ENCODE data around the gene CLC. TPM values are rescaled to one million over a fixed set of nuclear protein-coding genes. Genes with fewer than 3 reads are reported as not detected.
"Not testable (repeated sequence)": the region's sequence is repeated elsewhere in the genome, so short reads cannot be mapped to it uniquely, and the experiment has no call there.

Gene CLC
- total RNA-seq, 1 experiment from 2014 or later: not detected

- DNase-seq (ENCODE audit: low spot score): no peak
Observed at GRCh38 chr19:39729594-39729993, 8.2 kb downstream of the CLC start.

GRCh38 chr19:39728040-39728439 is 9.8 kb downstream of the CLC start:
- no peak for DNase-seq (ENCODE audit: low spot score)

DNA sequence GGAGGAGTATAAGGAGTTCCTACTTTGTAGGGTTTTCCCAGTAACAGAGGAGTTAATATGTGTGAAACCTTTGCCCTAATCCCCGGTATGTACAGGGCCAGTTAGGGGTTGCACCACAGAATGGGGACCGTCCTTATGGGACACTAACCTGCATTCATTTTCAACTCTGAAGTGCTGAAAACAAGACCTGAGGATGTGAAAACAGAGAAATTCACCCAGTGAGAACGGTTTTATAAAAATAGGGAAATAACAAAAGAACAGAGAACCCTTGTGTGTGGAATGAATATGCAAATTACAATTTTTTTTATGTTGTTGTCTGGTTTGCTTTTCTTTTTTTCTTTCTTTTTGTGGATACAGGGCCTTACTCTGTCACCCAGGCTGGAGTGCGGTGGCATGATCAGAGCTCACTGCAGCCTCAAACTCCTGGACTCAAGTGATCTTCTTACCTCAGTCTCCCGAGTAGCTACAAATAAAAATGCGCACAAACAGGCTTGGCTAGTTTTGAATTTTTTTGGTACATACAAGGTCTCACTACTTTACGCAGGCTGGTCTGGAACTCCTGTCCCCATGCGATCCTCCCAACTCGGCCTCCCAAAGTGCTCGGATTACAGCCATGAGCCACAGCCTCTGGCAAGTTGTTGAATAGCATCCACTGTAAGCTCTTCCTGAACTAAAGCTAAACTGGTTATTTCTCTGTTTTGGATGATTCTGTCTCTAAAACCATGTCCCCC is 10.6 kb downstream of the CLC start:
- DNase-seq (ENCODE audit: low spot score): no peak

DNA sequence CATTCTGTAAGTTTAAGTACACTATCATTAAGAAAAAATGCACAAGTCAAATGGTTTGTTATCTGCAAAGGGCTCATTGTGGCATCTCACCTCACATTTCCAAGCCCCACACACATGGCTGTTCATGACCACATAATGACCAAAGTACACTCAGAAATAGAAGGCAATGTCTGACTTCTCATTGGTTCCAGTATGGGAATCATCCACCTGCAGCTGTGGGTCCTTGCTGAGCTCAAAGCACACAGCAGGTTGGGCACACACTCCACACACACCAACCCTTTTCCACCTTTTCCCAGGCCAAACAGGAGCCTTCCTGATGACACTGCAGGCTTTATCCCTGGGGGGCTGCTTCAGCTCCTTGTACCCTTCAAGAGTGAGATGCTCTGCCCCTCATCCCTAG is 11.8 kb downstream of the CLC start:
- DNase-seq (ENCODE audit: low spot score): no peak

- DNase-seq (ENCODE audit: low spot score): not testable (repeated sequence)
Observed at GRCh38 chr19:39720144-39720543, 17.7 kb downstream of the CLC start.

- no peak for DNase-seq (ENCODE audit: low spot score)
Observed at GRCh38 chr19:39710333-39710890, 27.4 kb downstream of the CLC start.

GRCh38 chr19:39709026-39709872 is 28.6 kb downstream of the CLC start:
- DNase-seq (ENCODE audit: low spot score): no peak

GRCh38 chr19:39708594-39708993 is 29.2 kb downstream of the CLC start:
- DNase-seq (ENCODE audit: low spot score): no peak

DNA sequence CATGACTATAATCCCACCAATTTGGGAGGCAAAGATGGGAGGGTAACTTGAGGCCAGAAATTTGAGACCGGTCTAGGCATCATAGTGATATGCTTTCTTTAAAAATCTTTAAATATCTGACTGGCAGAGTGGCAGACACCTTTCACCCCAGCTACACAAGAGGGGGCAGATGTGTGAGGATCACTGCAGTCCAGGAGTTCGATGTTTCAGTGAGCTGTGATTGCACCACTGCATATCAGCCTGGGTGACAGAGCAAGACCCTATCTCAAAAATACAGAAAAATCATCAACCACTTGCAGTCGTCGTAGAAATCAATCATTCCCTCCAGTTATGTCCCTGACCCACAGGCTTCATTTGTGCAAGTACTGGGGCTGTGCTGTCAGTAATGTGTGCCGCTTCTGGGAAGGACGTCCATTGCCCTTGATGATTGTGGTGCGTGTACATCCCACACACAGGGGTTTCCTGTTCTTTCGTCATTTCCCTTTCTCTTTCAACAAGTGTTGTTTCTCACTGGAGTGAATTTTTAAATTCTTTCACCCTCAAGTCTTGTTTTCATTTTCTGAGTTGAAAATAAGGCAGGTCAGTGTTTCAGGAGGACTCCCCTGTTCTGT is 32.1 kb downstream of the CLC start:
- DNase-seq (ENCODE audit: low spot score): no peak

- DNase-seq (ENCODE audit: low spot score): no peak
Observed at GRCh38 chr19:39704181-39705044, 33.4 kb downstream of the CLC start, which contains the start of gene LGALS14. Gene LGALS14, plus strand, starts transcription at chr19:39704481. Its CDS starts 48 bp downstream, at chr19:39704529.

DNA sequence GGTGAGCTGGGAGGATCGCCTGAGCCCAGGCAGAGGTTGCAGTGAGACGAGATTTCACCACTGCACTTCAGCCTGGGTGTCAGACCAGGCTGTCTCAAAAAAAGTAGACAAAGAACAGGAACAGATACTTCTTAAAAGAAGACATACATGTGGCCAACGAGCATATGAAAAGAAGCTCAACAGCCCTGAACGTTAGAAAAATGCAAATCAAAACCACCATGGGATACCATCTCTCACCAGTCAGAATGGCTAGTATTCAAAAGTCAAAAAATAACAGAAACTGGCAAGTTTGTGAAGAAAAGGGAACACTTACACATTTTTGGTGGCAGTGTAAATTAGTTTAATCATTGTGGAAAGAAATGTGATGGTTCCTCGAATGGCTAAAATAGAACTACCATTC is 36.5 kb downstream of the CLC start:
- no peak for DNase-seq (ENCODE audit: low spot score)

- DNase-seq (ENCODE audit: low spot score): no peak
Observed at GRCh38 chr19:39698535-39698934, 39.3 kb downstream of the CLC start.

DNA sequence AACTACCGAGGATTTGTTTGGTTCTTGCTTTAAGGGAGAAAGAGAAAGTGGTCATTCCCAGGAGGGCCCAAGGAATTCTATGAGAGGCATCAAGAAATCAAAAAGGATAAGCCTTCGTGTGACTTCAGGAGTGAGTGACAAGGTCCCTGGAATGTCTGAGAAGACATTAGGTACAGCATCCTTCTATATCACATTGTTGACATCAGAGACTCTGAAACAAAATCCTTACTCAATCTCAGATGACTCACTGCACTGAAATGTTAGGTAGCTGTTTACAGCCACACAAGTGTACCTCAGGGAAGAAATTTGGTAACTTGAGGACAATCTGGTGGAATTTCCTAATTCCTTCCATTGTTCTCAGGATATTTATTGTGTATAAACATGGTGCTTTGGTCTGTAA is 41.4 kb downstream of the CLC start:
- DNase-seq (ENCODE audit: low spot score): peak; percentile 16

DNA sequence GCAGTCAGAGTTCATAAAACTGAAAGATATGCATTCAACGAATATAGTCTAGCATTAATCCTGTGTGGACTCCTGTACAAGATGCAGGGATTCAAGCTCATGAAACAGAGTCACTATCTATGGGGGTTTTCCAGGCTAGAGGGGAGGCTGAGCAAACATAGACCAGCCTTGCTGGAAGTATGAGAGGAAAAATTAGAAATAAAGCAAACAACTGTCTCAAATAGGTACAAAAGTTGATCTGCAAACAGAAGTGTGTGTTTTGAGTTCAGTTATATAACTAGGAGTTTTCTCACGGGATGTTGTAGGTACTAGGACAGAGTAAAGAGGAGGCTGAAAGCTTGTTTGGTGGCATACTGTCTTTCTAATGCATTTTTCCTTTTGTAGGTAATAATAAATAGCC is 42.1 kb downstream of the CLC start:
- no peak for DNase-seq (ENCODE audit: low spot score)

DNA sequence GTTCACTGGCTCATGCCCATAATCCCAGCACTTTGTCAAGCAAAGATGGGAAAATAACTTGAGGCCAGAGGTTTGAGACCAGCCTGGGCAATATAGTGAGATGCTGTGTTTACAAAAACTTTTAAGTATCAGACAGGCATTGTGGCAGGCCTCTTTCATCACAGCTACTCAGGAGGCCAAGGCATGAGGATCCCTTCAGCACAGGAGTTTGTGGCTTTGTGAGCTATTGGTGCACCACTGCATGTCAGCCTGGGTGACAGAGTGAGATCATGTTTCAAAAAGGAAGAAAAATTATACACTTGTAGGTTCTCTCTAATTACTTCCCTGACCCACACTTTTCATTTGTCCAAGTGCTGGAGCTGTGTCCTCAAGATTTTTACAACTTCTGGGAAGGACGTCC is 45.0 kb downstream of the CLC start:
- DNase-seq (ENCODE audit: low spot score): no peak

- DNase-seq (ENCODE audit: low spot score): no peak
Observed at GRCh38 chr19:39692166-39692565, 45.7 kb downstream of the CLC start.

GRCh38 chr19:39688637-39689036 is 49.2 kb downstream of the CLC start:
- not testable (repeated sequence) for DNase-seq (ENCODE audit: low spot score)

DNA sequence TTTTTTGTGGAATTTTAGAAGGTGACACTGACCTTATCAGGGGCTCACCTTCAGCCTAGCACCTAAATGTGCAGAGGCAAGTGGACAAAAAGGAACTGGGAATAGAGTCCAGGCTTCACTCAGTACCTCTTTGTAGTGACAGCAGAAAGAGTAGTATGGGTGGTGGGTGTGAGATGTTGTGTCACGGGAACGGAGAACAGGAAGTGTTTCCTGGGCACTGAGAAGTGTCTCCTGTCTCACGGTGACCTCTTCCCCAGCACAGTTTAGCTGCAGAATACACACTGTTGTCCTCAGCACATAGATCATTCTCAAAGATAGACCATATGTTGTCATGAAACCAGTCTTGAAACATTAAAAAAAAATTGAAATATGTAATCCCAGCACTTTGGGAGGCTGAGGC is 51.1 kb downstream of the CLC start:
- no peak for DNase-seq (ENCODE audit: low spot score)

DNA sequence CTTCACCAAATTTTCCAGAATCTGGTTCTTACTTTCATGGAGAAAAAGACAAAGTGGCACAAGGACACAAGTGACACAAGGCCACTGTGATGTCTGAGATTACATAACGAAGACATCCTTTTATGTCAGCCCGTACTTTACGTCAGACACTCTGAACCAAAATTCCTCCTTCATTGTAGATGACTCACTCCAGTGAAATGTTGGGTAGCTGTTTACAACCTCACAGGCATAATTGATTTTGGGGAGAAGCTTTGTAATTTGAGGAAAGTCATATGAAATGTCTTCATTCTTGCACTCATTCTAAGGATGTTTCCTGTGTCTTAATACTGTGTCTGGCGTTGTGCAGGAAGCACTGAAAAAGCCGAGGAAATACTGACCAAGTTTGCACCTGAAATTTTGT is 53.6 kb downstream of the CLC start:
- peak; percentile 45 for DNase-seq (ENCODE audit: low spot score)

DNA sequence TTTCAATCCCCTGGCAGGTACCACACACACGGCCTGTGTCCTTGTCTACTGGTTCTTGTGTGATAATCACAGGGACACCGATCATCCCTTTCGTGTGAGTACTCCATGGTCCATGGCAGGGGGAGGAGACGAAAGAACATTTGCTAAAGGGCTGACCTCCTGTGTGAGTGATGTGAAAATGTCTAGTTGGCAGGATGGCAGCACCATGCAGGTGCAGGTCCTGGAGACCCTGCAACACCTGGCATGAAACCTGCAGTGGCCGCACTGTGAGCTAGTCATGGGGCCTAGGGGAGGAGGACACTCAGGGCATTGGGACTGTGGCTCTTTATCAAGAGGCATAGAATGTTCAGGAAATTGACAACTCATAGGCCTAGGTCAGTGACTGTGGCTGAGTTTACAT is 56.4 kb downstream of the CLC start:
- DNase-seq (ENCODE audit: low spot score): no peak
